CD14-positive monocyte (primary cell): ENCODE measurements around the gene ZNF793. TPM values are rescaled to one million over a fixed set of nuclear protein-coding genes. Genes with fewer than 3 reads are reported as not detected.

Source experiments
- DNase-seq, 3 donors: peaks; one replicate each; pipeline ENCODE4 v3.0.0-alpha.2; 2011 to 2022
- H2AFZ ChIP-seq: 2 replicates; pipeline ENCODE4 v1.6.0; 2012; ENCODE audit warnings: mild to moderate bottlenecking, low read depth, low read length, inconsistent platforms; ENCODE audit not compliant: insufficient read depth, poor library complexity, severe bottlenecking
- H3K27ac ChIP-seq, 2 donors: 1 replicate in 1 of 2; 2 replicates in 1 of 2; pipeline ENCODE4 v1.5.1; 2012 to 2013; ENCODE audit warnings: low read length in 2 of 2, control low read depth in 1 of 2, inconsistent platforms in 1 of 2, low read depth in 1 of 2, mild to moderate bottlenecking in 1 of 2
- H3K27me3 ChIP-seq, 2 donors: one replicate each; pipeline versions ENCODE4 v1.6.0 to v1.6.1; 2011 to 2013; ENCODE audit warnings: low read length in 2 of 2; ENCODE audit not compliant: control insufficient read depth in 2 of 2, insufficient read depth in 2 of 2
- H3K36me3 ChIP-seq, 2 donors: replicated peaks in 1 of 2; 1 replicate in 1 of 2; 2 replicates in 1 of 2; pipeline versions ENCODE4 v1.5.1 to v1.6.1; 2012 to 2013; ENCODE audit warnings: low read length in 2 of 2, control low read depth in 1 of 2, inconsistent platforms in 1 of 2, mild to moderate bottlenecking in 1 of 2; ENCODE audit not compliant: insufficient read depth in 2 of 2, control insufficient read depth in 1 of 2
- H3K4me1 ChIP-seq, 2 donors: 1 replicate in 1 of 2; 2 replicates in 1 of 2; pipeline versions ENCODE4 v1.5.1 to v1.6.1; 2012 to 2013; ENCODE audit warnings: low read length in 2 of 2, control low read depth in 1 of 2, inconsistent platforms in 1 of 2, mild to moderate bottlenecking in 1 of 2, moderate library complexity in 1 of 2; ENCODE audit not compliant: insufficient read depth in 2 of 2, control insufficient read depth in 1 of 2
- H3K4me2 ChIP-seq: replicated peaks from 2 replicates; pipeline ENCODE3; 2012; ENCODE audit warnings: low read length, moderate library complexity, mild to moderate bottlenecking; ENCODE audit not compliant: poor library complexity, severe bottlenecking; ENCODE audit errors: extremely low read depth
- H3K4me3 ChIP-seq, 3 experiments: fragments of 200-600 bp in 1 of 3; sonication (generic) in 1 of 3; replicated peaks in 1 of 3; 1 replicate in 2 of 3; 2 replicates in 1 of 3; pipeline ENCODE4 v1.5.1; 2011 to 2013; ENCODE audit warnings: low read length in 3 of 3, mild to moderate bottlenecking in 3 of 3, control low read depth in 2 of 3, low read depth in 2 of 3, inconsistent platforms in 1 of 3, moderate library complexity in 1 of 3
- H3K79me2 ChIP-seq: 2 replicates; pipeline ENCODE4 v1.6.0; 2012; ENCODE audit warnings: mild to moderate bottlenecking, control low read depth, inconsistent platforms, low read length, moderate library complexity; ENCODE audit not compliant: insufficient read depth
- H3K9ac ChIP-seq: 2 replicates; pipeline ENCODE4 v1.6.0; 2017; ENCODE audit warnings: low read length, mild to moderate bottlenecking; ENCODE audit not compliant: insufficient read depth, poor library complexity, severe bottlenecking
- H3K9me3 ChIP-seq, 2 donors: replicated peaks in 1 of 2; 1 replicate in 1 of 2; 2 replicates in 1 of 2; pipeline versions ENCODE4 v1.5.1 to v1.6.1; 2012 to 2013; ENCODE audit warnings: low read length in 2 of 2, control low read depth in 1 of 2; ENCODE audit not compliant: control insufficient read depth in 1 of 2, insufficient read depth in 1 of 2
- H4K20me1 ChIP-seq: 2 replicates; pipeline ENCODE4 v1.6.0; 2012; ENCODE audit warnings: mild to moderate bottlenecking, low read length, control low read depth, moderate library complexity; ENCODE audit not compliant: insufficient read depth
- H3K27ac Mint-ChIP-seq, 7 donors: one replicate each; pipeline ENCODE4 v1.8.0; 2020; ENCODE audit warnings: mild to moderate bottlenecking in 7 of 7, mixed read lengths in 7 of 7, moderate library complexity in 6 of 7, inconsistent platforms in 2 of 7
- H3K27me3 Mint-ChIP-seq, 3 donors: one replicate each; pipeline ENCODE4 v1.8.0; 2021 to 2022; ENCODE audit warnings: low read depth in 3 of 3, mild to moderate bottlenecking in 3 of 3, mixed read lengths in 3 of 3, moderate library complexity in 3 of 3, inconsistent platforms in 1 of 3
- H3K36me3 Mint-ChIP-seq, 2 donors: one replicate each; pipeline ENCODE4 v1.8.0; 2020; ENCODE audit warnings: mixed read lengths in 2 of 2, inconsistent platforms in 1 of 2, mild to moderate bottlenecking in 1 of 2
- H3K4me1 Mint-ChIP-seq: one replicate; pipeline ENCODE4 v1.8.0; 2020; ENCODE audit warnings: mild to moderate bottlenecking, mixed read lengths
- H3K4me3 Mint-ChIP-seq, 2 donors: one replicate each; pipeline ENCODE4 v1.8.0; 2020; ENCODE audit warnings: mild to moderate bottlenecking in 2 of 2, mixed read lengths in 2 of 2, moderate library complexity in 1 of 2
- H3K9me3 Mint-ChIP-seq, 7 donors: one replicate each; pipeline ENCODE4 v1.8.0; 2020 to 2022; ENCODE audit warnings: mixed read lengths in 7 of 7, mild to moderate bottlenecking in 6 of 7, moderate library complexity in 6 of 7, inconsistent platforms in 2 of 7
- WGBS: methylation state at CpG from one replicate; pipeline ENCODE4 v1.1.5; 2013; ENCODE audit warnings: missing lambda C conversion rate; ENCODE audit not compliant: insufficient coverage; 5-methylcytosine and 5-hydroxymethylcytosine counted together
- intact Hi-C, 2 donors: fragments of 100-400 bp; cut with micrococcal nuclease; formaldehyde crosslinking; loops; one replicate each; pipeline versions ENCODE4 v1.15.0 to v1.15.1; 2023
- polyA plus RNA-seq, 3 donors: library from polyadenylated mRNA; depleted of rRNA in 1 of 3; unstranded in 2 of 3; stranded (reverse) in 1 of 3; fragments of 300-500 nt in 2 of 3; fragments of >200 nt in 1 of 3; fragmentation: Illumina TruSeq in 2 of 3; gene quantifications; 1 replicate in 2 of 3; 2 replicates in 1 of 3; pipeline ENCODE4 v1.2.3, GENCODE V29; 2012 to 2021
- TF ChIP-seq, protein P1 (sequence below): fragments of 200-600 bp; IDR thresholded peaks from one replicate; pipeline ENCODE4 v1.8.0; 2022; ENCODE audit warnings: antibody characterized with exemption, mild to moderate bottlenecking

The ZNF793 gene
- polyA plus RNA-seq, 3 donors: 0.08 TPM; not detected in 2

GRCh38 chr19:37551129-37551993 is 44.6 kb downstream of the ZNF793 start:
- Mint-ChIP-seq H3K4me1 (peaks cover 8% of the 10 kb centered on the region), H3K9me3 (peaks cover 48 to 89% (median 80%) of the 10 kb centered on the region in 7 donors), H3K36me3 (peaks cover 3 to 4% of the 10 kb centered on the region in 2 donors), H3K27me3 (peaks cover 0 to 6% (median 4%) of the 10 kb centered on the region in 3 donors), H3K27ac (peak overlapping the region in 4 of 7 donors; percentile 1 to 76 (median 60)), H3K4me3 (peak overlapping the region; percentile 76 to 87)
- Histone ChIP-seq H3K9ac (peak overlapping the region; percentile 34), H3K4me1 (peaks cover 0 to 11% of the 10 kb centered on the region in 2 donors), H3K4me2 (peak overlapping the region; percentile 82), H2AFZ (peak overlapping the region; percentile 91), H4K20me1 (no peaks in the 10 kb centered on the region), H3K27me3 (no peaks in the 10 kb centered on the region), H3K4me3 (peak overlapping the region; percentile 40 to 75 (median 50)), H3K27ac (peak overlapping the region in 1 of 2 donors; percentile 52), H3K79me2 (no peaks in the 10 kb centered on the region), H3K9me3 (peaks cover 85 to 96% of the 10 kb centered on the region in 2 donors), H3K36me3 (no peaks in the 10 kb centered on the region)
- intact Hi-C loops: no loop called here
- WGBS: 7% methylated on average over 57 of the region's 65 CpGs
- TF ChIP-seq, protein P1, sequence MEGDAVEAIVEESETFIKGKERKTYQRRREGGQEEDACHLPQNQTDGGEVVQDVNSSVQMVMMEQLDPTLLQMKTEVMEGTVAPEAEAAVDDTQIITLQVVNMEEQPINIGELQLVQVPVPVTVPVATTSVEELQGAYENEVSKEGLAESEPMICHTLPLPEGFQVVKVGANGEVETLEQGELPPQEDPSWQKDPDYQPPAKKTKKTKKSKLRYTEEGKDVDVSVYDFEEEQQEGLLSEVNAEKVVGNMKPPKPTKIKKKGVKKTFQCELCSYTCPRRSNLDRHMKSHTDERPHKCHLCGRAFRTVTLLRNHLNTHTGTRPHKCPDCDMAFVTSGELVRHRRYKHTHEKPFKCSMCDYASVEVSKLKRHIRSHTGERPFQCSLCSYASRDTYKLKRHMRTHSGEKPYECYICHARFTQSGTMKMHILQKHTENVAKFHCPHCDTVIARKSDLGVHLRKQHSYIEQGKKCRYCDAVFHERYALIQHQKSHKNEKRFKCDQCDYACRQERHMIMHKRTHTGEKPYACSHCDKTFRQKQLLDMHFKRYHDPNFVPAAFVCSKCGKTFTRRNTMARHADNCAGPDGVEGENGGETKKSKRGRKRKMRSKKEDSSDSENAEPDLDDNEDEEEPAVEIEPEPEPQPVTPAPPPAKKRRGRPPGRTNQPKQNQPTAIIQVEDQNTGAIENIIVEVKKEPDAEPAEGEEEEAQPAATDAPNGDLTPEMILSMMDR: peak; percentile 29
- peak; percentile 27 to 33 (median 28) for DNase-seq

DNA sequence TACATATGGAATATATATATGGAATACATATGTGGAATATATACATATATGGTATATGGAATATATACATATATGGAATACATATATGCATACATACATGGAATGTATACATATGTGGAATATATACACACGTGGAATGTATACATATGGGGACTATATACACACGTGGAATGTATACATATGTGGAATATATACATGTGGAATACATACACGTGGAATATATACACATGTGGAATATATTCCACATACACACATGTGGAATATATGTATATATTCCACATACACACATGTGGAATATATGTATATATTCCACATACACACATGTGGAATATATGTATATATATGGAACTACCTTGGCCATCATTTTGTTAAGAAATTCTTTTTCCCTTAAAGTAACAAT is 56.8 kb downstream of the ZNF793 start:
- Histone ChIP-seq H3K4me1 (no peaks in the 10 kb centered on the region), H4K20me1 (no peaks in the 10 kb centered on the region), H3K4me3 (peak overlapping the region in 1 of 3 experiments; percentile 10), H2AFZ (no peak overlapping the region), H3K4me2 (no peak overlapping the region), H3K79me2 (no peaks in the 10 kb centered on the region), H3K27me3 (no peaks in the 10 kb centered on the region), H3K9ac (no peak overlapping the region), H3K9me3 (peaks cover 41 to 98% of the 10 kb centered on the region in 2 donors), H3K36me3 (peaks cover 0 to 19% of the 10 kb centered on the region in 2 donors), H3K27ac (no peak overlapping the region)
- peaks cover 2 to 9% of the 10 kb centered on the region in 2 donors for H3K36me3 Mint-ChIP-seq
- intact Hi-C loops: no loop called here
- TF ChIP-seq, protein P1: no peak
- H3K9me3 Mint-ChIP-seq: peaks cover 33 to 83% (median 76%) of the 10 kb centered on the region in 7 donors
- H3K27ac Mint-ChIP-seq: no peak overlapping the region
- no peak for DNase-seq
- no peak overlapping the region for H3K4me3 Mint-ChIP-seq
- H3K4me1 Mint-ChIP-seq: no peaks in the 10 kb centered on the region
- peaks cover 0 to 2% (median 0%) of the 10 kb centered on the region in 3 donors for H3K27me3 Mint-ChIP-seq
- WGBS: no CpG with 5 or more reads among the region's 3 CpGs
